HG02610 (cell line): ENCODE data around the gene CAMTA1.
"Not testable (repeated sequence)": the region's sequence is repeated elsewhere in the genome, so short reads cannot be mapped to it uniquely, and the experiment has no call there.

Source experiments
- ATAC-seq: cut with Tn5 transposase; IDR thresholded peaks from one replicate; pipeline ENCODE4 v1.9.1; 2021; ENCODE audit warnings: mild to moderate bottlenecking, moderate library complexity; ENCODE audit not compliant: unreplicated experiment

The CAMTA1 gene

GRCh38 chr1:7587108-7587772 lies 802.0 kb downstream of the CAMTA1 start:
- no peak for ATAC-seq

GRCh38 chr1:7587773-7588456 lies 802.7 kb downstream of the CAMTA1 start:
- no peak for ATAC-seq

GRCh38 chr1:7588457-7588827 lies 803.2 kb downstream of the CAMTA1 start:
- ATAC-seq: no peak

- no peak for ATAC-seq
These were observed 804.0 kb downstream of the CAMTA1 start for GRCh38 chr1:7589080-7589735.

- ATAC-seq: no peak
These were observed 804.6 kb downstream of the CAMTA1 start for GRCh38 chr1:7589774-7590425.

GRCh38 chr1:7590426-7590790 lies 805.2 kb downstream of the CAMTA1 start:
- ATAC-seq: no peak

- no peak for ATAC-seq
These were observed 806.3 kb downstream of the CAMTA1 start for GRCh38 chr1:7591565-7591964.

GRCh38 chr1:7592120-7592798 lies 807.0 kb downstream of the CAMTA1 start:
- no peak for ATAC-seq

GRCh38 chr1:7594002-7594713 lies 808.9 kb downstream of the CAMTA1 start:
- ATAC-seq: no peak

- no peak for ATAC-seq
These were observed 809.6 kb downstream of the CAMTA1 start for GRCh38 chr1:7594714-7595295.

- no peak for ATAC-seq
These were observed 810.1 kb downstream of the CAMTA1 start for GRCh38 chr1:7595336-7595735.

GRCh38 chr1:7596126-7596965 lies 811.1 kb downstream of the CAMTA1 start:
- no peak for ATAC-seq

- not testable (repeated sequence) for ATAC-seq
These were observed 812.8 kb downstream of the CAMTA1 start for GRCh38 chr1:7598058-7598457.

- not testable (repeated sequence) for ATAC-seq
These were observed 819.7 kb downstream of the CAMTA1 start for GRCh38 chr1:7604906-7605305.

- ATAC-seq: no peak
These were observed 820.8 kb downstream of the CAMTA1 start for GRCh38 chr1:7606096-7606495.

GRCh38 chr1:7607097-7607496 lies 821.8 kb downstream of the CAMTA1 start:
- ATAC-seq: no peak

GRCh38 chr1:7608628-7609305 lies 823.5 kb downstream of the CAMTA1 start:
- ATAC-seq: no peak

GRCh38 chr1:7609311-7609994 lies 824.2 kb downstream of the CAMTA1 start:
- no peak for ATAC-seq
